IMR-90 (cell line): ENCODE results near the gene NSA2.

Experiments
- BHLHE40 ChIP-seq: fragments of 150-350 bp; IDR thresholded peaks from 2 replicates; pipeline ENCODE4 v1.6.1; 2016; ENCODE audit warnings: mild to moderate bottlenecking, low read depth, low read length
- CEBPB ChIP-seq: IDR thresholded peaks from 2 replicates; pipeline ENCODE4 v1.6.1; 2012; ENCODE audit warnings: low read depth, low read length, improper control_type of control experiment
- CTCF ChIP-seq: conservative IDR thresholded peaks from 2 replicates; pipeline ENCODE4 v1.5.1; 2012; ENCODE audit warnings: mild to moderate bottlenecking, low read depth, low read length, improper control_type of control experiment
- MAFK ChIP-seq: IDR thresholded peaks from 2 replicates; pipeline ENCODE4 v1.6.1; 2012; ENCODE audit warnings: low read depth, low read length, improper control_type of control experiment
- POLR2A ChIP-seq: IDR thresholded peaks from 2 replicates; pipeline ENCODE4 v1.6.1; 2012; ENCODE audit warnings: mild to moderate bottlenecking, low read depth, low read length
- RAD21 ChIP-seq: IDR thresholded peaks from 2 replicates; pipeline ENCODE4 v1.6.1; 2012; ENCODE audit warnings: low read length, improper control_type of control experiment

GRCh38 chr5:74736759-74737158 is 30.3 kb upstream of the NSA2 start:
- no peak for TF ChIP-seq CEBPB
- no peak for TF ChIP-seq BHLHE40
- TF ChIP-seq RAD21, result no peak
- TF ChIP-seq CTCF, result no peak
- TF ChIP-seq POLR2A, result no peak
- TF ChIP-seq MAFK, result no peak
